H9 (cell line): Measurements from ENCODE around the gene PIP4K2A. TPM values are rescaled to one million over a fixed set of nuclear protein-coding genes. Genes with fewer than 3 reads are reported as not detected.
"Not testable (repeated sequence)": the region's sequence is repeated elsewhere in the genome, so short reads cannot be mapped to it uniquely, and the experiment has no call there.

Experiments
- DNase-seq: peaks from one replicate; pipeline ENCODE4 v3.0.0-alpha.2; 2017
- H2AFZ ChIP-seq: one replicate; pipeline ENCODE4 v1.6.1; 2013; ENCODE audit warnings: mild to moderate bottlenecking, low read length, control low read depth, moderate library complexity
- H2AK5ac ChIP-seq: 2 replicates; pipeline ENCODE4 v1.6.1; 2013; ENCODE audit warnings: low read length, control low read depth, mixed read lengths; ENCODE audit not compliant: insufficient read length
- H2BK120ac ChIP-seq: one replicate; pipeline ENCODE4 v1.6.1; 2013; ENCODE audit warnings: low read depth, mild to moderate bottlenecking, low read length, control low read depth, inconsistent platforms; ENCODE audit not compliant: poor library complexity, severe bottlenecking
- H2BK12ac ChIP-seq: 2 replicates; pipeline ENCODE4 v1.6.1; 2013; ENCODE audit warnings: low read length, control low read depth, mixed read lengths, low read depth; ENCODE audit not compliant: insufficient read length
- H2BK15ac ChIP-seq: 2 replicates; pipeline ENCODE4 v1.6.1; 2013; ENCODE audit warnings: low read depth, low read length, control low read depth
- H2BK20ac ChIP-seq: one replicate; pipeline ENCODE4 v1.6.1; 2013; ENCODE audit warnings: low read depth, mild to moderate bottlenecking, low read length, control low read depth, inconsistent platforms; ENCODE audit not compliant: poor library complexity, severe bottlenecking
- H2BK5ac ChIP-seq: 2 replicates; pipeline ENCODE4 v1.6.1; 2013; ENCODE audit warnings: low read length, control low read depth, mixed read lengths; ENCODE audit not compliant: insufficient read length
- H3K14ac ChIP-seq: 2 replicates; pipeline ENCODE4 v1.6.1; 2013; ENCODE audit warnings: low read length, control low read depth; ENCODE audit not compliant: insufficient read depth
- H3K18ac ChIP-seq: 2 replicates; pipeline ENCODE4 v1.6.1; 2013; ENCODE audit warnings: low read depth, mild to moderate bottlenecking, mixed read lengths, low read length, control low read depth; ENCODE audit not compliant: insufficient read length
- H3K23ac ChIP-seq: 2 replicates; pipeline ENCODE4 v1.6.1; 2013; ENCODE audit warnings: low read length, control low read depth, mixed read lengths, low read depth; ENCODE audit not compliant: insufficient read length
- H3K23me2 ChIP-seq: 2 replicates; pipeline ENCODE4 v1.6.1; 2013; ENCODE audit warnings: low read depth, mild to moderate bottlenecking, mixed read lengths, low read length, control low read depth; ENCODE audit not compliant: insufficient read length, poor library complexity, severe bottlenecking
- H3K27ac ChIP-seq: 2 replicates; pipeline ENCODE4 v1.5.1; 2013; ENCODE audit warnings: low read length, control low read depth, mixed read lengths, low read depth; ENCODE audit not compliant: insufficient read length
- H3K27me3 ChIP-seq: 2 replicates; pipeline ENCODE4 v1.6.1; 2013; ENCODE audit warnings: low read length, control low read depth, inconsistent platforms; ENCODE audit not compliant: insufficient read depth
- H3K4ac ChIP-seq: 2 replicates; pipeline ENCODE4 v1.6.1; 2013; ENCODE audit warnings: low read depth, mild to moderate bottlenecking, control low read depth, inconsistent platforms, low read length, moderate library complexity
- H3K4me1 ChIP-seq: 2 replicates; pipeline ENCODE4 v1.6.1; 2013; ENCODE audit warnings: low read length, control low read depth, inconsistent platforms; ENCODE audit not compliant: insufficient read depth
- H3K4me2 ChIP-seq: 2 replicates; pipeline ENCODE4 v1.6.1; 2013; ENCODE audit warnings: low read length, control low read depth, mixed read lengths; ENCODE audit not compliant: insufficient read length, insufficient read depth
- H3K56ac ChIP-seq: 2 replicates; pipeline ENCODE4 v1.6.1; 2013; ENCODE audit warnings: low read depth, mild to moderate bottlenecking, mixed read lengths, low read length, control low read depth; ENCODE audit not compliant: insufficient read length
- H3K79me1 ChIP-seq: 2 replicates; pipeline ENCODE4 v1.6.1; 2013; ENCODE audit warnings: low read depth, mild to moderate bottlenecking, moderate library complexity, low read length, control low read depth, inconsistent platforms; ENCODE audit not compliant: insufficient read depth, poor library complexity, severe bottlenecking
- H3K79me2 ChIP-seq: 2 replicates; pipeline ENCODE4 v1.6.1; 2013; ENCODE audit warnings: low read length, control low read depth, inconsistent platforms; ENCODE audit not compliant: insufficient read depth
- H3K9ac ChIP-seq: 2 replicates; pipeline ENCODE4 v1.6.1; 2013; ENCODE audit warnings: low read length, control low read depth, mixed read lengths; ENCODE audit not compliant: insufficient read length; ENCODE audit errors: extremely low read depth
- H3K9me3 ChIP-seq: one replicate; pipeline ENCODE4 v1.6.1; 2013; ENCODE audit warnings: low read depth, low read length, inconsistent platforms; ENCODE audit not compliant: control insufficient read depth
- H3T11ph ChIP-seq: one replicate; pipeline ENCODE4 v1.6.1; 2013; ENCODE audit warnings: mild to moderate bottlenecking, low read length, control low read depth, inconsistent platforms
- H4K20me1 ChIP-seq: one replicate; pipeline ENCODE4 v1.6.1; 2013; ENCODE audit not compliant: control insufficient read depth, insufficient read length, insufficient read depth
- H4K5ac ChIP-seq: 2 replicates; pipeline ENCODE4 v1.6.1; 2013; ENCODE audit warnings: low read depth, mild to moderate bottlenecking, mixed read lengths, low read length, control low read depth; ENCODE audit not compliant: insufficient read length
- H4K8ac ChIP-seq: replicated peaks from 2 replicates; pipeline ENCODE4 v1.6.1; 2013; ENCODE audit warnings: low read length, control low read depth, mixed read lengths, low read depth; ENCODE audit not compliant: insufficient read length
- H4K91ac ChIP-seq: 2 replicates; pipeline ENCODE4 v1.6.1; 2013; ENCODE audit warnings: low read depth, mild to moderate bottlenecking, moderate library complexity, mixed read lengths, low read length, control low read depth; ENCODE audit not compliant: insufficient read length
- H3K27ac Mint-ChIP-seq, 3 experiments: 2 replicates in 2 of 3; 3 replicates in 1 of 3; pipeline ENCODE4 v1.8.0; 2020 to 2021; ENCODE audit warnings: mixed read lengths in 3 of 3, mild to moderate bottlenecking in 1 of 3, moderate library complexity in 1 of 3
- H3K27me3 Mint-ChIP-seq: 2 replicates; pipeline ENCODE4 v1.8.0; 2021; ENCODE audit warnings: low read depth, mild to moderate bottlenecking, moderate library complexity, mixed read lengths
- H3K36me3 Mint-ChIP-seq, 3 experiments: 2 replicates in 2 of 3; 3 replicates in 1 of 3; pipeline ENCODE4 v1.8.0; 2020 to 2021; ENCODE audit warnings: low read depth in 3 of 3, mixed read lengths in 3 of 3; ENCODE audit not compliant: insufficient read depth in 1 of 3
- H3K4me1 Mint-ChIP-seq, 2 experiments: 2 replicates each; pipeline ENCODE4 v1.8.0; 2020; ENCODE audit warnings: mixed read lengths in 2 of 2
- H3K4me3 Mint-ChIP-seq, 2 experiments: 2 replicates in 1 of 2; 3 replicates in 1 of 2; pipeline ENCODE4 v1.8.0; 2020 to 2021; ENCODE audit warnings: mild to moderate bottlenecking in 2 of 2, mixed read lengths in 2 of 2, moderate library complexity in 1 of 2
- H3K9me3 Mint-ChIP-seq, 2 experiments: 2 replicates in 1 of 2; 3 replicates in 1 of 2; pipeline ENCODE4 v1.8.0; 2020; ENCODE audit warnings: mild to moderate bottlenecking in 2 of 2, mixed read lengths in 2 of 2, moderate library complexity in 1 of 2
- WGBS: extraction: QIAGEN DNeasy Blood & Tissue Kit; methylation state at CpG from one replicate; pipeline ENCODE4 v1.1.7; 2013; ENCODE audit warnings: missing lambda C conversion rate, low lambda C conversion rate, mixed read lengths; ENCODE audit not compliant: insufficient read length; ENCODE audit errors: extremely low coverage; 5-methylcytosine and 5-hydroxymethylcytosine counted together
- total RNA-seq: library from RNA; stranded (reverse); gene quantifications from 2 replicates; pipeline ENCODE4 v1.2.1, GENCODE V29; 2021
- TF ChIP-seq, protein P1 (sequence below): fragments of 200-600 bp; sonication (generic); conservative IDR thresholded peaks from 3 replicates; pipeline ENCODE4 v1.8.0; 2021; ENCODE audit warnings: antibody characterized with exemption, mild to moderate bottlenecking

PIP4K2A gene
- total RNA-seq, 1 experiment from 2014 or later = 33.6 TPM

DNA sequence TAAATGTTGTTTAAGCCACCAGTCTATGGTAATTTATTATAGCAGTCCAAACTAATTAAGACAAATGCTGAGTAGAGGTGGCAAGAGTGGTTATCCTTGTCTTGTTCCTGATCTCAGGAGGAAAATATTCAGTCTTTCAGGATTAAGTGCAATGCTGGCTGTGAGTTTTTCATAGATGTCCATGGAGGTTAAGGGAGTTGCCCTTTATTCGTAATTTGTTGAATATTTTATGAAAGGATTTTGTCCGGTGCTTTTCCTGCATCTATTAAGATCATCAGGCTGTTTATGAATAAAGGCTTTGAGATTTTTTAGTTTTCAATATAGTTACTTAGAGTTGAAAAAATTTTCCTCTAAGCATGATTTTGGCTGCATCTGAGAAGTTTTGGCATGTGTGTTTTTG, 186.9 kb downstream of the PIP4K2A start:
- H3K4me2 ChIP-seq = no peak overlapping the region
- Mint-ChIP-seq H3K4me3 (no peak overlapping the region), H3K4me1 (no peaks in the 10 kb centered on the region), H3K36me3 (peaks cover 5 to 20% (median 8%) of the 10 kb centered on the region in 3 experiments; a peak in 6 of 7 replicates), H3K27me3 (peaks cover 42% of the 10 kb centered on the region), H3K27ac (no peak overlapping the region), H3K9me3 (peaks cover 40 to 54% of the 10 kb centered on the region in 2 experiments)
- H3K9me3 ChIP-seq = no peaks in the 10 kb centered on the region
- no peak overlapping the region for H3K56ac ChIP-seq
- TF ChIP-seq, protein P1, sequence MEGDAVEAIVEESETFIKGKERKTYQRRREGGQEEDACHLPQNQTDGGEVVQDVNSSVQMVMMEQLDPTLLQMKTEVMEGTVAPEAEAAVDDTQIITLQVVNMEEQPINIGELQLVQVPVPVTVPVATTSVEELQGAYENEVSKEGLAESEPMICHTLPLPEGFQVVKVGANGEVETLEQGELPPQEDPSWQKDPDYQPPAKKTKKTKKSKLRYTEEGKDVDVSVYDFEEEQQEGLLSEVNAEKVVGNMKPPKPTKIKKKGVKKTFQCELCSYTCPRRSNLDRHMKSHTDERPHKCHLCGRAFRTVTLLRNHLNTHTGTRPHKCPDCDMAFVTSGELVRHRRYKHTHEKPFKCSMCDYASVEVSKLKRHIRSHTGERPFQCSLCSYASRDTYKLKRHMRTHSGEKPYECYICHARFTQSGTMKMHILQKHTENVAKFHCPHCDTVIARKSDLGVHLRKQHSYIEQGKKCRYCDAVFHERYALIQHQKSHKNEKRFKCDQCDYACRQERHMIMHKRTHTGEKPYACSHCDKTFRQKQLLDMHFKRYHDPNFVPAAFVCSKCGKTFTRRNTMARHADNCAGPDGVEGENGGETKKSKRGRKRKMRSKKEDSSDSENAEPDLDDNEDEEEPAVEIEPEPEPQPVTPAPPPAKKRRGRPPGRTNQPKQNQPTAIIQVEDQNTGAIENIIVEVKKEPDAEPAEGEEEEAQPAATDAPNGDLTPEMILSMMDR = no peak
- no peak overlapping the region for H2BK5ac ChIP-seq
- H4K20me1 ChIP-seq = no peaks in the 10 kb centered on the region
- no peak overlapping the region for H3K9ac ChIP-seq
- H2BK12ac ChIP-seq = no peak overlapping the region
- no peak overlapping the region for H3K18ac ChIP-seq
- no peaks in the 10 kb centered on the region for H3K4me1 ChIP-seq
- no peak overlapping the region for H2AK5ac ChIP-seq
- no peak overlapping the region for H4K8ac ChIP-seq
- no peaks in the 10 kb centered on the region for H3K23me2 ChIP-seq
- no peak overlapping the region for H3K23ac ChIP-seq
- no peak overlapping the region for H3K4ac ChIP-seq
- no peaks in the 10 kb centered on the region for H3K79me2 ChIP-seq
- no CpG with 5 or more reads among the region's 2 CpGs for WGBS
- H2BK20ac ChIP-seq = no peak overlapping the region
- H3K14ac ChIP-seq = no peak overlapping the region
- H3K27ac ChIP-seq = no peak overlapping the region
- H4K91ac ChIP-seq = no peak overlapping the region
- H3T11ph ChIP-seq = no peak overlapping the region
- H2BK15ac ChIP-seq = no peak overlapping the region
- H2BK120ac ChIP-seq = no peak overlapping the region
- no peaks in the 10 kb centered on the region for H3K79me1 ChIP-seq
- no peak overlapping the region for H2AFZ ChIP-seq
- H4K5ac ChIP-seq = no peak overlapping the region
- no peaks in the 10 kb centered on the region for H3K27me3 ChIP-seq
- DNase-seq = no peak

DNA sequence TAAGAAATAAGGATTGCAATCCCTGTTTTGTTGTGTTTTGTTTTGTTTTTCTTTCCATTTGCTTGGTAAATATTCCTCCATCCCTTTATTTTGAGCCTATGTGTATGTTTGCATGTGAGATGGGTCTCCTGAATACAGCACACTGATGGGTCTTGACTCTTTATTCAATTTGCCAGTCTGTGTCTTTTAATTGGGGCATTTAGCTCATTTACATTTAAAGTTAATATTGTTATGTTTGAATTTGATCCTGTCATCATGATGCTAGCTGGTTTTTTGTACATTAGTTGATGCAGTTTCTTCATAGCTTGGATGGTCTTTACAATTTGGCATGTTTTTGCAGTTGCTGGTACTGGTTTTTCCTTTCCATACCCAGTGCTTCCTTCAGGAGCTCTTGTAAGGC, 190.0 kb downstream of the PIP4K2A start:
- not testable (repeated sequence) for H3K18ac ChIP-seq, H3K14ac ChIP-seq, H3K4me2 ChIP-seq, H2BK5ac ChIP-seq, H3K4me1 ChIP-seq, DNase-seq, H4K8ac ChIP-seq, H3K4me3 Mint-ChIP-seq, H2BK12ac ChIP-seq, H3K27ac Mint-ChIP-seq, H3K27ac ChIP-seq, H3T11ph ChIP-seq, H2BK120ac ChIP-seq, H2AK5ac ChIP-seq, H2AFZ ChIP-seq, H3K9me3 ChIP-seq, H3K4me1 Mint-ChIP-seq, H3K4ac ChIP-seq, H4K5ac ChIP-seq, H3K79me2 ChIP-seq, H3K9ac ChIP-seq, H3K79me1 ChIP-seq, H3K23me2 ChIP-seq, H3K23ac ChIP-seq, H2BK15ac ChIP-seq, H4K91ac ChIP-seq, H2BK20ac ChIP-seq, H3K56ac ChIP-seq, H3K27me3 ChIP-seq, H4K20me1 ChIP-seq
- H3K27me3 Mint-ChIP-seq = peaks cover 54% of the 10 kb centered on the region
- peaks cover 0 to 14% (median 5%) of the 10 kb centered on the region in 3 experiments; a peak in 5 of 7 replicates for H3K36me3 Mint-ChIP-seq
- peaks cover 36 to 50% of the 10 kb centered on the region in 2 experiments for H3K9me3 Mint-ChIP-seq
